Urothelium cell line (cell line): ENCODE results near the gene CA11.

Source experiments
- DNase-seq: peaks from one replicate; pipeline ENCODE4 v3.0.0; 2011; ENCODE audit warnings: low spot score, mixed read lengths
- FAIRE-seq: peaks from 2 replicates; lab custom pipeline; 2011; peaks lifted over from hg19 to GRCh38; lab: Jason Lieb, UNC

CA11 gene

GRCh38 chr19:48595833-48596232, 50.2 kb downstream of the CA11 start:
- no peak for FAIRE-seq

GRCh38 chr19:48595171-48595570, 50.8 kb downstream of the CA11 start:
- DNase-seq (no peak), FAIRE-seq (no peak)

More at GRCh38 chr19:48595833-48596232, 50.2 kb downstream of the CA11 start:
- DNase-seq: no peak

GRCh38 chr19:48591021-48591420, 55.0 kb downstream of the CA11 start:
- DNase-seq (no peak), FAIRE-seq (no peak)

- FAIRE-seq (no peak), DNase-seq (peak; percentile 91)
Observed at GRCh38 chr19:48588670-48589401, 57.2 kb downstream of the CA11 start.
